GM12878 (cell line): ENCODE results near the gene KCNK13. TPM values are rescaled to one million over a fixed set of nuclear protein-coding genes. Genes with fewer than 3 reads are reported as not detected.

Experiments used
- ATAC-seq: fragments of 200-7000 bp; cut with Tn5 transposase; 3 replicates; pipeline ENCODE4 v1.9.1; 2020; ENCODE audit warnings: mild to moderate bottlenecking, moderate library complexity
- BruUV-seq: library from RNA; stranded (reverse); fragments of 400-500 nt; replicated peaks from 2 replicates; lab custom pipeline; 2021; lab: Mats Ljungman, UMichigan
- CTCF ChIA-PET: fragments of 300-600 bp; sonication (Branson Sonifier 250); formaldehyde crosslinking; extraction: SDS; loops from one replicate; lab custom pipeline; 2021; ENCODE audit warnings: inconsistent platforms; lab: Yijun Ruan, JAX
- POLR2A ChIA-PET: fragments of 350-600 bp; formaldehyde crosslinking; extraction: SDS; loops from one replicate; lab custom pipeline; 2021; ENCODE audit warnings: inconsistent platforms; lab: Charles Lee
- RAD21 ChIA-PET: fragments of 300-600 bp; sonication (Branson Sonifier 250); formaldehyde crosslinking; loops from one replicate; lab custom pipeline; 2023; ENCODE audit warnings: antibody characterized with exemption; ENCODE audit not compliant: unreplicated experiment; lab: Charles Lee
- SMC1A ChIA-PET: fragments of 300-600 bp; sonication (Branson Sonifier 250); formaldehyde crosslinking; loops from one replicate; lab custom pipeline; 2023; ENCODE audit not compliant: unreplicated experiment, uncharacterized antibody; lab: Charles Lee
- DNase-seq: peaks from one replicate; pipeline ENCODE4 v3.0.0-alpha.2; 2011; ENCODE audit warnings: low read depth, low spot score
- FAIRE-seq: peaks from 3 replicates; lab custom pipeline; 2011; peaks lifted over from hg19 to GRCh38; lab: Jason Lieb, UNC
- H2AFZ ChIP-seq: 2 replicates; pipeline ENCODE4 v1.6.0; 2011; ENCODE audit warnings: low read depth, low read length, control low read depth; ENCODE audit not compliant: control insufficient read depth
- H3K27ac ChIP-seq: 2 replicates; pipeline ENCODE4 v1.5.1; 2011; ENCODE audit warnings: control low read depth; ENCODE audit not compliant: control insufficient read depth, insufficient read depth
- H3K27me3 ChIP-seq, 2 experiments: replicated peaks in 1 of 2; 2 replicates each; pipeline versions ENCODE4 v1.6.0 to v1.6.1; 2011; ENCODE audit warnings: low read length in 1 of 2; ENCODE audit not compliant: control insufficient read depth in 2 of 2, insufficient read depth in 2 of 2
- H3K36me3 ChIP-seq, 2 experiments: 2 replicates each; pipeline ENCODE4 v1.5.1; 2011; ENCODE audit warnings: low read length in 1 of 2; ENCODE audit not compliant: control insufficient read depth in 2 of 2, insufficient read depth in 2 of 2
- H3K4me1 ChIP-seq: 2 replicates; pipeline ENCODE4 v1.6.1; 2011; ENCODE audit warnings: mild to moderate bottlenecking, low read length, moderate library complexity, mixed read lengths; ENCODE audit not compliant: control insufficient read depth, insufficient read depth
- H3K4me2 ChIP-seq: 2 replicates; pipeline ENCODE4 v1.6.0; 2011; ENCODE audit warnings: control low read depth; ENCODE audit not compliant: control insufficient read depth, insufficient read depth
- H3K4me3 ChIP-seq: fragments of 200-600 bp; sonication (generic); 2 replicates; pipeline ENCODE4 v1.5.1; 2016
- H3K79me2 ChIP-seq: 2 replicates; pipeline ENCODE4 v1.6.0; 2011; ENCODE audit warnings: low read length; ENCODE audit not compliant: control insufficient read depth, insufficient read depth
- H3K9ac ChIP-seq: 2 replicates; pipeline ENCODE4 v1.8.0; 2011; ENCODE audit warnings: low read length, control low read depth, mixed read lengths; ENCODE audit not compliant: control insufficient read depth, insufficient read depth
- H3K9me3 ChIP-seq: replicated peaks from 3 replicates; pipeline ENCODE4 v1.5.1; 2011; ENCODE audit warnings: mild to moderate bottlenecking, low read length; ENCODE audit not compliant: control insufficient read depth, insufficient read depth
- H4K20me1 ChIP-seq: 2 replicates; pipeline ENCODE4 v1.6.0; 2011; ENCODE audit not compliant: control insufficient read depth, insufficient read depth
- CHD1 ChIP-seq: IDR thresholded peaks from 2 replicates; pipeline ENCODE4 v1.6.1; 2012; ENCODE audit warnings: low read depth, low read length, improper control_type of control experiment
- DPF2 ChIP-seq: fragments of 450-650 bp; IDR thresholded peaks from 2 replicates; pipeline ENCODE4 v1.6.1; 2017; ENCODE audit warnings: mild to moderate bottlenecking
- NR2F1 ChIP-seq: fragments of 450-650 bp; conservative IDR thresholded peaks from 2 replicates; pipeline ENCODE4 v1.6.1; 2017; ENCODE audit warnings: mild to moderate bottlenecking
- POLR2AphosphoS5 ChIP-seq: IDR thresholded peaks from 2 replicates; pipeline ENCODE4 v1.6.1; 2011; ENCODE audit warnings: mild to moderate bottlenecking, low read length, inconsistent platforms
- RFX5 ChIP-seq: IDR thresholded peaks from 2 replicates; pipeline ENCODE4 v1.6.1; 2011; ENCODE audit warnings: low read depth, low read length, improper control_type of control experiment
- TBL1XR1 ChIP-seq: IDR thresholded peaks from 2 replicates; pipeline ENCODE4 v1.6.1; 2012; ENCODE audit warnings: low read depth, low read length, improper control_type of control experiment
- ZNF274 ChIP-seq: IDR thresholded peaks from one replicate; pipeline ENCODE4 v1.8.0; 2011; ENCODE audit not compliant: insufficient read length, insufficient read depth
- WGBS: methylation state at CpG from one replicate; pipeline ENCODE4 v1.1.6; 2016; ENCODE audit warnings: low lambda C conversion rate; ENCODE audit not compliant: insufficient replicate concordance, insufficient coverage; ENCODE audit errors: missing lambda C conversion rate; 5-methylcytosine and 5-hydroxymethylcytosine counted together
- in situ Hi-C: fragments of 300-500 bp; cut with MboI; formaldehyde crosslinking; loops from 9 replicates; pipeline ENCODE4 v1.14.3; 2018; ENCODE audit warnings: mixed read lengths
- intact Hi-C: fragments of 100-400 bp; cut with micrococcal nuclease; formaldehyde crosslinking; loops from one replicate; pipeline ENCODE4 v1.14.2; 2022; ENCODE audit not compliant: unreplicated experiment
- polyA plus RNA-seq, 11 experiments: library from polyadenylated mRNA; depleted of rRNA in 4 of 11; unstranded in 6 of 11; stranded (reverse) in 5 of 11; fragments of >200 nt; fragmentation: Nextera tagmentation in 4 of 11; fragmentation: Illumina TruSeq in 1 of 11; extraction: Ambion mirVana in 4 of 11; extraction: Trizol in 1 of 11; gene quantifications; 1 replicate in 1 of 11; 2 replicates in 10 of 11; pipeline versions ENCODE4 v1.2.1 to v1.2.3, GENCODE V29; 2011 to 2016; ENCODE audit warnings: inconsistent platforms in 2 of 11, missing spikeins in 2 of 11, low read depth in 1 of 11
- total RNA-seq, 4 experiments: library from RNA; depleted of rRNA in 3 of 4; stranded (reverse); fragments of >200 nt in 3 of 4; fragmentation: Illumina TruSeq in 1 of 4; extraction: Trizol in 1 of 4; gene quantifications; 2 replicates each; pipeline versions ENCODE4 v1.2.1 to v1.2.3, GENCODE V29; 2013 to 2021

The KCNK13 gene
- total and polyA plus RNA-seq, 10 of the 15 experiments (the other 5 are each of a cell fraction or from before 2014, with no cell fraction given): not detected

- peaks cover 6 to 10% of the 10 kb centered on the region in 2 experiments; a peak in 3 of 4 replicates for H3K36me3 ChIP-seq
- no peaks in the 10 kb centered on the region for H3K9me3 ChIP-seq
- H3K4me3 ChIP-seq: no peak overlapping the region
- SMC1A ChIA-PET: no interaction called here
- WGBS: 92% methylated on average over 9 of the region's 9 CpGs
- H3K4me1 ChIP-seq: no peaks in the 10 kb centered on the region
- no peaks in the 10 kb centered on the region for H3K79me2 ChIP-seq
- no peak for TF ChIP-seq POLR2AphosphoS5
- TF ChIP-seq NR2F1: no peak
- no peaks in the 10 kb centered on the region for H3K27me3 ChIP-seq
- H2AFZ ChIP-seq: no peak overlapping the region
- no peak overlapping the region for H3K27ac ChIP-seq
- H3K4me2 ChIP-seq: no peak overlapping the region
- no peaks in the 10 kb centered on the region for H4K20me1 ChIP-seq
- RAD21 ChIA-PET: no interaction called here
- no peak for DNase-seq
- BruUV-seq: no TSS peak
- POLR2A ChIA-PET: no interaction called here
- H3K9ac ChIP-seq: no peak overlapping the region
- no peak for ATAC-seq
- intact Hi-C loops (no loop called here), in situ Hi-C loops (no loop called here)
- CTCF ChIA-PET: no interaction called here
- FAIRE-seq: no peak
Observed at GRCh38 chr14:90042496-90043252, 19.1 kb upstream of the KCNK13 start.

GRCh38 chr14:90045616-90046015 is 16.2 kb upstream of the KCNK13 start:
- ChIA-PET POLR2A (no interaction called here), RAD21 (no interaction called here), SMC1A (no interaction called here), CTCF (interaction anchor here (0.6 kb wide), 1 partner anchor 13 kb away, joined by 4 read pairs; no protein-coding TSS in a partner anchor)
- no peak for ATAC-seq
- TF ChIP-seq ZNF274 (no peak), RFX5 (no peak), TBL1XR1 (no peak), DPF2 (no peak), CHD1 (no peak)
- Histone ChIP-seq H3K79me2 (no peaks in the 10 kb centered on the region), H3K4me2 (no peak overlapping the region), H3K27me3 (no peaks in the 10 kb centered on the region), H3K27ac (no peak overlapping the region), H3K4me3 (no peak overlapping the region), H2AFZ (no peak overlapping the region), H3K9ac (no peak overlapping the region), H3K9me3 (no peaks in the 10 kb centered on the region), H4K20me1 (no peaks in the 10 kb centered on the region), H3K36me3 (peaks cover 6 to 7% of the 10 kb centered on the region in 2 experiments; a peak in 3 of 4 replicates), H3K4me1 (no peaks in the 10 kb centered on the region)
- FAIRE-seq: no peak
- WGBS: 100% methylated on average over 2 of the region's 2 CpGs
- BruUV-seq: no TSS peak
- DNase-seq: no peak
- intact Hi-C loops (no loop called here), in situ Hi-C loops (no loop called here)
